ENCODE measurements around the gene EXT2.

The EXT2 gene

GRCh38 chr11:44243086-44243485 lies 147.6 kb downstream of the EXT2 start:
- DNase-seq (ENCODE audit: low read depth in 1 of 2, low spot score in 1 of 2), result no peak
- TF ChIP-seq REST (IDR thresholded peaks at IDR 0.05; ENCODE audit: insufficient replicate concordance, low read depth) (no peak), GABPA (IDR thresholded peaks at IDR 0.05; ENCODE audit: low read depth) (no peak), POLR2AphosphoS5 (IDR thresholded peaks at IDR 0.05; ENCODE audit: low read depth) (no peak), SPI1 (IDR thresholded peaks at IDR 0.05; ENCODE audit: borderline replicate concordance, low read depth) (no peak), CTCF (IDR thresholded peaks at IDR 0.05; ENCODE audit: insufficient read depth, low read length) (no peak)

GRCh38 chr11:44243595-44244343 lies 148.3 kb downstream of the EXT2 start:
- Histone ChIP-seq H3K27me3 (ENCODE audit: insufficient read depth, poor library complexity, severe bottlenecking) (no peaks in the 10 kb centered on the region), H3K4me3 (replicated peaks; ENCODE audit: insufficient read depth, low read length) (no peak overlapping the region), H3K27ac (replicated peaks) (no peak overlapping the region)
- TF ChIP-seq SPI1 (IDR thresholded peaks at IDR 0.05; ENCODE audit: borderline replicate concordance, low read depth), result no peak
- no peak for TF ChIP-seq POLR2AphosphoS5 (IDR thresholded peaks at IDR 0.05; ENCODE audit: low read depth)
- no peak for TF ChIP-seq CTCF (IDR thresholded peaks at IDR 0.05; ENCODE audit: insufficient read depth, low read length)
- no peak for TF ChIP-seq REST (IDR thresholded peaks at IDR 0.05; ENCODE audit: insufficient replicate concordance, low read depth)
- TF ChIP-seq GABPA (IDR thresholded peaks at IDR 0.05; ENCODE audit: low read depth), result no peak
- DNase-seq (ENCODE audit: low read depth in 1 of 2, low spot score in 1 of 2), result no peak

More at GRCh38 chr11:44243086-44243485, 147.6 kb downstream of the EXT2 start:
- no peak overlapping the region for H3K4me3 ChIP-seq (replicated peaks; ENCODE audit: insufficient read depth, low read length)
- no peak overlapping the region for H3K27ac ChIP-seq (replicated peaks)
- no peaks in the 10 kb centered on the region for H3K27me3 ChIP-seq (ENCODE audit: insufficient read depth, poor library complexity, severe bottlenecking)

GRCh38 chr11:44244639-44245310 lies 149.3 kb downstream of the EXT2 start:
- no peak for DNase-seq (ENCODE audit: low read depth in 1 of 2, low spot score in 1 of 2)
- H3K27ac ChIP-seq (replicated peaks), result no peak overlapping the region
- no peaks in the 10 kb centered on the region for H3K27me3 ChIP-seq (ENCODE audit: insufficient read depth, poor library complexity, severe bottlenecking)
- TF ChIP-seq POLR2AphosphoS5 (IDR thresholded peaks at IDR 0.05; ENCODE audit: low read depth), result no peak
- no peak for TF ChIP-seq SPI1 (IDR thresholded peaks at IDR 0.05; ENCODE audit: borderline replicate concordance, low read depth)
- no peak for TF ChIP-seq REST (IDR thresholded peaks at IDR 0.05; ENCODE audit: insufficient replicate concordance, low read depth)
- TF ChIP-seq GABPA (IDR thresholded peaks at IDR 0.05; ENCODE audit: low read depth), result no peak
- no peak for TF ChIP-seq CTCF (IDR thresholded peaks at IDR 0.05; ENCODE audit: insufficient read depth, low read length)
- H3K4me3 ChIP-seq (replicated peaks; ENCODE audit: insufficient read depth, low read length), result no peak overlapping the region

All from HL-60 (cell line).